ENCODE measurements around the gene MBD3L2.
"Not testable (repeated sequence)": the region's sequence is repeated elsewhere in the genome, so short reads cannot be mapped to it uniquely, and the experiment has no call there.

Gene MBD3L2
- 0 reads per million in 4 experiments for total RNA-seq

DNA sequence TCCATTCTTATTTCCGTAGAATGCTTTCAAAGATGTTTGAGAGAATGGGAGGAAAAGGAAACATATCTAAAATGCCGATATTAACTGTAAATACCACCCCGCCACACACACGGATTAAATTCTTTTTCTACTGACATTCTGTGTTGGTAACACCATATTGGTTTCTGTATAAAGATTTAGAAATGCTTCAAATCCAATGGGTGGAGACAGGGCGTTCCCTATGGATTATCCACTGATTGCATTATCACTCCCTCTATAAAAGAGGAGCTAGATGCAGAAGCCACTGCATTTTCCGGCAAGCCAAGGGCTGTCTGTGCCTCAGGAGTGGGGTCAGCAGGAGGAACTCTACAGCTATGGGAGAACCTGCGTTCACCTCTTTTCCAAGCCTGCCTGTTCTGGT lies at the start of gene MBD3L2:
Gene MBD3L2 (plus strand): TSS at position 301 of the 400 bp plus-strand sequence. CDS start 53 bp downstream, at position 354.
- not testable (repeated sequence) for DNase-seq

DNA sequence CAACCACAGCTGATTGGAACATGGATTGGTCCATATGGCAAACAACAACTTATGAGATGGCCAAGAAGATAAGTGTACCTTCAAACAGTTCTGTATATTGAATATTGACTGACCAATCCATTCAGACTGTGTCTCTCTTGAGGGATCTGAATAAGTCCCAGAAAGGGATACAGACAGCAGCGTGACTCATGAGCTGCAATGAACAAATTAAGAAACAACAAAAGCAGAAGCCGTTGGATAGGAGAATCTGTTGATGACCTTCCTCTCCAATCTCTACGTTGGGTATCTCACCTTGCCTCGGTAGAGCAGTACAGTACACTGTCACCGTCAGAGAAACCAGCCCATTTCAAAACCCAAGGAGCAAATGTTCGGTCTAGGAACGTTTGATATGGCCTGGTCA lies 49.2 kb upstream of the MBD3L2 start:
- DNase-seq: no peak

DNA sequence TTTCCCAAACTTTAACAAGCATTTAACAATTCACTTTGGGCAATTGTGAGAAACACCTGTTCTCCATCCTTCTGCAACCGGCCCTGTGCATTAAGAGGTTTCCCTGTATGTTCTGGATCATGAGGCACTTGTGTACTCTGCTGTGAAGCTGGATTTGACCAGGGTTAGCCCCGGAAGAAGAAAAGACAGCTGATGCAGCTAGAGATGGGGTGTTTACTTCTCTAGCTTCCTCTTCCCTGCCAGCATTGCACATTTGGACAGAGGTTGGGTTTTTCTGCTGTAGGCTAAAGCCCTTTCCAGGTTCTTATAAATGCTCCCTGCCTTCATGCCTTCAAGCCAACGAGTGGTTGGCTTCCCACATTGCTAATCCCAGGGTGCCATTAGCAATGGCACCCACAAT lies 48.8 kb upstream of the MBD3L2 start:
- no peak for DNase-seq

GRCh38 chr19:7000816-7001215 lies 48.3 kb upstream of the MBD3L2 start:
- no peak for DNase-seq

DNA sequence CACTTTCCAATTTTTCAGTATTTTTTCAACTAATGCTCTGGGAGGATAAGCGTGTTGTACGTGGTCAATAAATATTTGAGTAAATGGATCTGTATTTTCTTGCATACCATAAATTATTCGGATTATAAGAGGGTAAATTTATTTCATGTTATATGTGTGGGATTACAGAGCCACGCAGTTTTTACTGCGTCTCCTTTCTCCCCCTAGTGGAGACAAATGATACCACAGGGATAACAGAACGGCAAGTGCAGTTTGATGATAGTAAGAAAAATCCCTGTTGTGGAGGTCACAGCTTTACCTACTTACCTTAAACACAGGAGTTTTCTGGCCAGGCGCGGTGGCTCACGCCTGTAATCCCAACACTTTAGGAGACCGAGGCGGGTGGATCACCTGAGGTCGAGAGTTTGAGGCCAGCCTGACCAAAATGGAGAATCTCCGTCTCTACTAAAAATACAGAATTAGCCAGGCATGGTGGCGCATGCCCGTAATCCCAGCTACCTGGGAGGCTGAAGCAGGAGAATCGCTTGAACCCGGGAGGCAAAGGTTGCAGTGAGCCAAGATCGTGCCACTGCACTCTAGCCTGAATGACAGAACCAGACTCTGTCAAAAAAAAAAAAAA lies 44.7 kb upstream of the MBD3L2 start:
- no peak for DNase-seq

DNA sequence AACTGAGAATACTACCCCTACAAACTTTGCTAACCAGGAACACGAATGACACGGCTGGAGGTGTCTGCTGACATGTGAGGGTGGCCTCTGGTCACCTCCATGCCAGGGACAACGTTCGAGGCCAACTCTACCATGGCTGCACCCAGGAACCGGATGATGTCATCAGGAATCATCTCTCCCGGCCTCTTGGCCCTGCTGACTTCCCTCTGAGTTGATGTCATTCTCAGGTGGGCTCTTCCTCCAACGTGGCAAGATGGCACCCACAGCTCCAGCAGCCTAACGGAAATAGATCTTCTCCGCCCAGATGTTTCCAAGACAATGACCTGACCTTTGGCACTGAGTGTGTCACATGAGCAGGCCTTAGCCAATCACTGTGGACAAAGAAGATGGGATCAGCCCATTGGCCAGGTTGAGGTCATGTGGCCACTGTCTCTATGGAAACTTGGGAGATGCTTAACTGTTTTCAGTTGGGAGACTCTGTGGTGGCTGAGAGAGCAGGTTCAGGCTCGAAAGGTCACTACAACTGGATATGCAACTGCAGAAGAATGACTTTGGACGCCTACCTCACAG lies 42.9 kb upstream of the MBD3L2 start:
- no peak for DNase-seq

DNA sequence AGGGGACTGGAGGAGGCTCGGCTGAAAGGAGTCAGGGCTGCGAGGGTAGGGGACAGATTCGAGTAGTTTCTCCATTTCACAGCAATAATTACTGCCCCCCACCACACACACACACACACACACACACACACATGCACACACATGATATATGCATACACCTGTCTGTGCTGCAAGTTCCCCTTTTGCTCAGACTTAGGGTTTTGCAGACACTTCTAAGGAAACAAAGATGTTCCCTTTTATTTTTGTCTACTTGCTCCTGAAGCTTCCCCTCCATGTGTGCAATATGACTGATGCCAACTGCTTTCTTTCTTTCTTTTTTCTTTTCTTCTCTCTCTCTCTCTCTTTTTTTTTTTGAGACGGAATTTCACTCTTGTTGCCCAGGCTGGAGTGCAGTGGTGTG lies 41.3 kb upstream of the MBD3L2 start:
- DNase-seq: no peak

- DNase-seq: no peak
Observed at GRCh38 chr19:7010722-7011593, 38.2 kb upstream of the MBD3L2 start.

GRCh38 chr19:7013678-7014077 lies 35.4 kb upstream of the MBD3L2 start:
- DNase-seq: no peak

DNA sequence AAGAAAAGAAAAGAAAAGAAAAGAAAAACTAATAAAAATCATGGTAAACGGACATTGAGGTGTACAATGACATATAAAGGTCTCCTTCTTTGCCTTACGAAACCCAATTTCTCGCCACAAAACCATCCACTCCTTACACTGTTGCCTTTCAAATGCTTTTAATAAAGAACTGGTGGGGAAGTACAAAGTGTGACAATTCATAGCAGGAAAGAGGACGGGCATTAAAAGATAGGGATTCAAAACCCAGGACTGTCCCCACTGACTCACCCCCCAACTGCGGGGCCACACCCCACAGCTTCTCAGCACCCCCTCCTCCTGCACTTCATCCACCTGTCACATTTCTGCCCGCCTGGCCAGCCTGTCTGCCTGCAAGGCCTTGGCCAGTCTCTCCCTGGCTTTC lies 30.3 kb upstream of the MBD3L2 start:
- DNase-seq: no peak

- not testable (repeated sequence) for DNase-seq
Observed at GRCh38 chr19:7021331-7021730, 27.8 kb upstream of the MBD3L2 start, which contains the start of gene MBD3L2B. TSS of gene MBD3L2B (minus strand) at chr19:7021431. CDS start at chr19:7021397, 34 bp downstream.

DNA sequence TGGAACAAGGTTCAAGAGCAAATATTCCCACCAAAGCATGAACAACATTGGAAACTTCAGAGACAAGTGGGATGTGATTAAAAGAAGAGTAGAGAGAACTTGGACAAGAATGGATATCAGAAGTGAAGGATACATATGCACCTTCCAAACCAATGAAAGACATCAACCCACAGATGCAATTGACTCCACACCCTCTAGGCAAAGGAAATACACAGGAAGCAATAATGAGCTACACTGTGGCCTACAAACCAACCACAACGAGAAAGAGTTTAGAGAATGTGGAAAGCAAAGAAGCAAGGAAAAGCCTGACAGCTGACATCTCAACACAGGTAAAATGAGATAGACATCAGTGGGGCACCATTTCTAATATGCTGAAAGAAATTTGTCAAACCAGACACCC lies 20.3 kb upstream of the MBD3L2 start:
- DNase-seq: not testable (repeated sequence)

DNA sequence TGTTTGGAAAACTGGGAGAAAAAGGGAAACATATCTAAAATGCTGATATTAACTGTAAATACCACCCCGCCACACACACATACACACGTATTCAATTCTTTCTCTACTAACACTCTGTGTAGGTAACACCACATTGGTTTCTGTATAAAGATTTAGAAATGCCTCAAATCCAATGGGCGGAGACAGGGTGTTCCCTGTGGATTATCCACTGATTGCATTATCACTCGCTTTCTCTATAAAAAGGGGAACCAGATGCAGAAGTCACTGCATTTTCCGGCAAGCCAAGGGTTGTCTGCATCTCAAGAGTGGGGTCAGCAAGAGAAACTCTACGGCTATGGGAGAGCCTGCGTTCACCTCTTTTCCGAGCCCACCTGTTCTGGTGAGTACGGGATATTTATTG lies 18.8 kb upstream of the MBD3L2 start, which contains the start of gene MBD3L5:
Gene MBD3L5 (plus strand): TSS at position 301 of the 400 bp plus-strand sequence. CDS start 34 bp downstream, at position 335.
- not testable (repeated sequence) for DNase-seq

DNA sequence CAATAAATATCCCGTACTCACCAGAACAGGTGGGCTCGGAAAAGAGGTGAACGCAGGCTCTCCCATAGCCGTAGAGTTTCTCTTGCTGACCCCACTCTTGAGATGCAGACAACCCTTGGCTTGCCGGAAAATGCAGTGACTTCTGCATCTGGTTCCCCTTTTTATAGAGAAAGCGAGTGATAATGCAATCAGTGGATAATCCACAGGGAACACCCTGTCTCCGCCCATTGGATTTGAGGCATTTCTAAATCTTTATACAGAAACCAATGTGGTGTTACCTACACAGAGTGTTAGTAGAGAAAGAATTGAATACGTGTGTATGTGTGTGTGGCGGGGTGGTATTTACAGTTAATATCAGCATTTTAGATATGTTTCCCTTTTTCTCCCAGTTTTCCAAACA lies 9.0 kb upstream of the MBD3L2 start, which contains the start of gene MBD3L4:
Gene MBD3L4 (minus strand): TSS at position 101 of the 400 bp plus-strand sequence. CDS start 35 bp downstream, at position 66.
- DNase-seq: not testable (repeated sequence)

- not testable (repeated sequence) for DNase-seq
Observed at GRCh38 chr19:7041563-7041962, 7.6 kb upstream of the MBD3L2 start.

DNA sequence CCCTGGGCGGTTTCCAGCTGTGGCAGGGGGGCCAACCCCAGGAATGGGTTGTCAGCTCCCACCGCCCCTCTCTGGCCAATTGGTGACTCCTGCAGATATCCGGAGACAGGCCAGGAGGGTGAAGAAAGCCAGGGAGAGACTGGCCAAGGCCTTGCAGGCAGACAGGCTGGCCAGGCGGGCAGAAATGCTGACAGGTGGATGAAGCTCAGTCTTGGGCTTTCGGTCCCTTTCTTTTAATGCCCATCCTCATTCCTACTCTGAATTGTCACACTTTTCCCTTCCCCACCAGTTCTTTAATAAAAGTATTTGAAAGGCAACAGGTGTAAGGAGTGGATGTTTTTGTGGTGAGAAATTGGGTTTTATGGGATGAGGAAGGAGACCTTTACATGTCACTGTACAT lies 2.3 kb downstream of the MBD3L2 start:
- not testable (repeated sequence) for DNase-seq

DNA sequence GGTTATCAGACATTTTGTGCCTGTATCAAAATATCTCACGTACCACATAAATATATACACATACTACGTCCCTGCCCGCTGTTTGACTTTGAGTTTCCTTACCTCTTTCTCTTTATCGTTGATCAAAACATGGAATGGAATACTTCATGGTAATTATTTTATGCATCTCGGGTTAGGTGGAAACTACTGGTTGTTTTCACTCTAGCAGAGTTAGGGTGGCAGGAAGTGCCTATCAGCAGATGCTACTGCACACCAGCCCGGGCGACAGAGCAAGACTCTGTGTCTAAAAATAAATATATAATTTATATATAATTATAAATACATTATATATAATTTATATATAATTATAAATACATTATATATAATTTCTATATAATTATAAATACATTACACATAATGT lies 3.8 kb downstream of the MBD3L2 start:
- DNase-seq: not testable (repeated sequence)

- DNase-seq: not testable (repeated sequence)
Observed at GRCh38 chr19:7054635-7055368, 5.7 kb downstream of the MBD3L2 start.

DNA sequence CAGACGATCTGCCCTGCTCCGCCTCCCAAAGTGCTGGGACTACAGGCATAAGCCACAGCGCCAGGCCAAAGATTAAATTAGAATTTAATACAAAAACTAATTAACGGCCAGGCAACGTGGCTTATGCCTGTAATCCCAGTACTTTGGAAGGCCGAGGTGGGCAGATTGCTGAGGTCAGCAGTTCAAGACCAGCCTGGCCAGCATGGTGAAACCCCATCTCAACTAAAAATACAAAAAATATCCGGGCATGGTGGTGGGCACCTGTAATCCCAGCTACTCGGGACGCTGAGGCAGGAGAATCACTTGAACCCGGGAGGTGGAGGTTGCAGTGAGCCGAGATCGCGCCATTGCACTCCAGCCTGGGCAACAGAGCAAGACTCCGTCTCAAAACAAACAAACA lies 6.6 kb downstream of the MBD3L2 start:
- DNase-seq: not testable (repeated sequence)

- not testable (repeated sequence) for DNase-seq
Observed at GRCh38 chr19:7056371-7056770, 7.2 kb downstream of the MBD3L2 start.

DNA sequence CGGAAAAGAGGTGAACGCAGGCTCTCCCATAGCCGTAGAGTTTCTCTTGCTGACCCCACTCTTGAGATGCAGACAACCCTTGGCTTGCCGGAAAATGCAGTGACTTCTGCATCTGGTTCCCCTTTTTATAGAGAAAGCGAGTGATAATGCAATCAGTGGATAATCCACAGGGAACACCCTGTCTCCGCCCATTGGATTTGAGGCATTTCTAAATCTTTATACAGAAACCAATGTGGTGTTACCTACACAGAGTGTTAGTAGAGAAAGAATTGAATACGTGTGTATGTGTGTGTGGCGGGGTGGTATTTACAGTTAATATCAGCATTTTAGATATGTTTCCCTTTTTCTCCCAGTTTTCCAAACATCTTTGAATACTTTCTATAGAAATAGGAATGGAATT lies 9.5 kb downstream of the MBD3L2 start, which contains the start of gene MBD3L3:
Gene MBD3L3 (minus strand): TSS at position 101 of the 400 bp plus-strand sequence. CDS start 71 bp downstream, at position 30.
- not testable (repeated sequence) for DNase-seq

GRCh38 chr19:7059977-7060376 lies 10.9 kb downstream of the MBD3L2 start:
- DNase-seq: not testable (repeated sequence)
